Keratinocyte (primary cell): ENCODE data around the gene UBE2C. TPM values are rescaled to one million over a fixed set of nuclear protein-coding genes. Genes with fewer than 3 reads are reported as not detected.

Experiments
- DNase-seq: peaks from one replicate; pipeline ENCODE4 v3.0.0-alpha.2; 2011; ENCODE audit warnings: low read depth, missing footprints, low spot score
- FAIRE-seq: peaks from 2 replicates; lab custom pipeline; 2011; peaks lifted over from hg19 to GRCh38; lab: Jason Lieb, UNC
- H2AFZ ChIP-seq: 2 replicates; pipeline ENCODE4 v1.6.0; 2012; ENCODE audit warnings: low read length, control low read depth, inconsistent platforms; ENCODE audit not compliant: control insufficient read depth
- H3K27ac ChIP-seq: 2 replicates; pipeline ENCODE4 v1.5.1; 2011; ENCODE audit warnings: low read length; ENCODE audit not compliant: control insufficient read depth, insufficient read depth
- H3K27me3 ChIP-seq: 3 replicates; pipeline ENCODE4 v1.6.0; 2011; ENCODE audit warnings: low read length; ENCODE audit not compliant: control insufficient read depth, insufficient read depth; ENCODE audit errors: extremely low read depth
- H3K36me3 ChIP-seq, 2 experiments: 2 replicates in 1 of 2; 3 replicates in 1 of 2; pipeline ENCODE4 v1.5.1; 2011; ENCODE audit warnings: low read length in 2 of 2, mild to moderate bottlenecking in 1 of 2; ENCODE audit not compliant: control insufficient read depth in 2 of 2, insufficient read depth in 2 of 2; ENCODE audit errors: extremely low read depth in 1 of 2
- H3K4me1 ChIP-seq: 3 replicates; pipeline ENCODE4 v1.5.1; 2011; ENCODE audit warnings: low read length; ENCODE audit not compliant: control insufficient read depth, insufficient read depth; ENCODE audit errors: extremely low read depth
- H3K4me2 ChIP-seq: 3 replicates; pipeline ENCODE4 v1.6.0; 2011; ENCODE audit warnings: low read depth, low read length; ENCODE audit not compliant: control insufficient read depth, insufficient read depth; ENCODE audit errors: extremely low read depth
- H3K4me3 ChIP-seq, 3 experiments: fragments of 200-600 bp in 1 of 3; sonication (generic) in 1 of 3; 2 replicates in 2 of 3; 3 replicates in 1 of 3; pipeline ENCODE4 v1.5.1; 2011 to 2016; ENCODE audit warnings: low read length in 3 of 3, mild to moderate bottlenecking in 3 of 3, control low read depth in 2 of 3, inconsistent platforms in 1 of 3, low read depth in 1 of 3, mixed read lengths in 1 of 3, mixed run types in 1 of 3, moderate library complexity in 1 of 3; ENCODE audit not compliant: control insufficient read depth in 2 of 3, insufficient read depth in 2 of 3; ENCODE audit errors: extremely low read depth in 1 of 3
- H3K79me2 ChIP-seq: 2 replicates; pipeline ENCODE4 v1.6.0; 2012; ENCODE audit warnings: low read length; ENCODE audit not compliant: control insufficient read depth, insufficient read depth
- H3K9ac ChIP-seq: 3 replicates; pipeline ENCODE4 v1.6.0; 2011; ENCODE audit warnings: low read length; ENCODE audit not compliant: control insufficient read depth, insufficient read depth; ENCODE audit errors: extremely low read depth
- H3K9me1 ChIP-seq: 3 replicates; pipeline ENCODE4 v1.6.0; 2011; ENCODE audit warnings: low read length; ENCODE audit not compliant: control insufficient read depth, insufficient read depth; ENCODE audit errors: extremely low read depth
- H3K9me3 ChIP-seq: 2 replicates; pipeline ENCODE4 v1.5.1; 2012; ENCODE audit warnings: low read depth, low read length; ENCODE audit not compliant: control insufficient read depth
- H4K20me1 ChIP-seq: 3 replicates; pipeline ENCODE4 v1.6.0; 2011; ENCODE audit warnings: low read length; ENCODE audit not compliant: control insufficient read depth, insufficient read depth; ENCODE audit errors: extremely low read depth
- CTCF ChIP-seq, 3 experiments: IDR thresholded peaks in 1 of 3; conservative IDR thresholded peaks in 1 of 3; optimal IDR thresholded peaks in 1 of 3; 2 replicates in 2 of 3; 3 replicates in 1 of 3; pipeline versions ENCODE3 to v1.5.1; 2011; ENCODE audit warnings: low read length in 3 of 3, mild to moderate bottlenecking in 3 of 3, moderate library complexity in 2 of 3, control low read depth in 1 of 3, inconsistent platforms in 1 of 3; ENCODE audit not compliant: insufficient read depth in 2 of 3; ENCODE audit errors: extremely low read depth in 1 of 3
- EZH2 ChIP-seq: IDR thresholded peaks from one replicate; pipeline ENCODE4 v1.6.1; 2012; ENCODE audit warnings: inconsistent platforms, mild to moderate bottlenecking, low read length, moderate library complexity
- dilution Hi-C: fragments of 300-500 bp; cut with MboI; formaldehyde crosslinking; loops from one replicate; pipeline ENCODE4 v1.7.0; 2020; ENCODE audit warnings: low sequenced_read_pairs; ENCODE audit not compliant: extremely low pct_ligation_motif_present
- polyA plus RNA-seq, 5 experiments: library from polyadenylated mRNA; depleted of rRNA in 3 of 5; stranded (reverse) in 3 of 5; stranded (forward) in 1 of 5; unstranded in 1 of 5; fragments of >200 nt; gene quantifications; 1 replicate in 1 of 5; 2 replicates in 3 of 5; 3 replicates in 1 of 5; pipeline versions ENCODE4 v1.2.1 to v1.2.3, GENCODE V29; 2011 to 2012; ENCODE audit warnings: missing spikeins in 2 of 5, low read depth in 1 of 5, low replicate concordance in 1 of 5

UBE2C gene
- polyA plus RNA-seq, 1 donor (not counting 4 experiments of a cell fraction or from before 2014, with no cell fraction given): 46.6 TPM

GRCh38 chr20:45783656-45784294 is 28.7 kb upstream of the UBE2C start:
- no peaks in the 10 kb centered on the region for H3K79me2 ChIP-seq
- FAIRE-seq (no peak), DNase-seq (no peak)
- no peaks in the 10 kb centered on the region for H3K27me3 ChIP-seq
- H3K9me1 ChIP-seq: no peaks in the 10 kb centered on the region
- H3K9me3 ChIP-seq: no peaks in the 10 kb centered on the region
- peak overlapping the region; percentile 7 for H3K27ac ChIP-seq
- no peaks in the 10 kb centered on the region for H3K36me3 ChIP-seq
- dilution Hi-C loops: no loop called here
- no peak overlapping the region for H3K9ac ChIP-seq
- H4K20me1 ChIP-seq: no peaks in the 10 kb centered on the region
- TF ChIP-seq EZH2 (no peak), CTCF (optimal IDR thresholded peaks at IDR 0.05 in 1 of 3, IDR thresholded peaks at IDR 0.05 in 1 of 3, conservative IDR thresholded peaks at IDR 0.05 in 1 of 3; ENCODE audit: extremely low read depth in 1 of 3, insufficient read depth in 2 of 3, low read length in 3 of 3) (no peak)
- H3K4me2 ChIP-seq: peak overlapping the region; percentile 7
- no peak overlapping the region for H2AFZ ChIP-seq
- H3K4me1 ChIP-seq: peaks cover 56% of the 10 kb centered on the region
- H3K4me3 ChIP-seq: no peak overlapping the region

DNA sequence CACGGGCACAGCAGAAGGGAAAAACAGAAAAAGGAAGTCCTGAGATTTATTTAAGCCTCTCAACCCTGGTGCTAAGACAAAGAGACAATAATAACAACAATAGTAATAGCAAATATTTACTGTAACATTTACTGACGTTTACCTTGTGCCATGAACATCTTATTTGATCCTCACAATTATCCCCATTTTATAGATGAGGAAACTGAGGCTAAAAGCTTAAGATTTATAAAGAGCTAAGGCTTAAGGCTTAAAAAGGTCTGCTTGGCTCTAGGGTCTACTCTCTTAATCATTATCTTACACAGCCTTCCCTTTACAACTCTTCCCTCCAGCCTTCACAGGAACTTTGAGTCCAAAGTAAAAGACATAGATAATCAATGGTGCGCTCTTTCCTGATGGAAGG is 24.1 kb upstream of the UBE2C start:
- Histone ChIP-seq H3K4me1 (peaks cover 29% of the 10 kb centered on the region), H3K36me3 (no peaks in the 10 kb centered on the region), H3K9ac (no peak overlapping the region), H3K27me3 (no peaks in the 10 kb centered on the region), H2AFZ (no peak overlapping the region), H3K79me2 (peaks cover 12% of the 10 kb centered on the region), H3K27ac (no peak overlapping the region), H4K20me1 (no peaks in the 10 kb centered on the region), H3K4me2 (no peak overlapping the region), H3K9me3 (no peaks in the 10 kb centered on the region), H3K4me3 (no peak overlapping the region), H3K9me1 (no peaks in the 10 kb centered on the region)
- DNase-seq: no peak
- dilution Hi-C loops: no loop called here
- no peak for TF ChIP-seq EZH2
- no peak for TF ChIP-seq CTCF (optimal IDR thresholded peaks at IDR 0.05 in 1 of 3, IDR thresholded peaks at IDR 0.05 in 1 of 3, conservative IDR thresholded peaks at IDR 0.05 in 1 of 3; ENCODE audit: extremely low read depth in 1 of 3, insufficient read depth in 2 of 3, low read length in 3 of 3)
- FAIRE-seq: no peak
